HepG2 (cell line): ENCODE measurements around the gene WDR93. TPM values are rescaled to one million over a fixed set of nuclear protein-coding genes. Genes with fewer than 3 reads are reported as not detected.
A peak's percentile ranks its signal among the peaks of the same experiment; 100 is the strongest.

Source experiments
- FOXK2 ChIP-seq: fragments of 450-650 bp; IDR thresholded peaks from 2 replicates; pipeline ENCODE4 v1.6.1; 2016
- GPBP1L1 ChIP-seq: sonication (generic); formaldehyde crosslinking; IDR thresholded peaks from 2 replicates; pipeline ENCODE4 v1.5.0; 2020; ENCODE audit warnings: mild to moderate bottlenecking, missing genetic modification reagents
- NR1H2 ChIP-seq: sonication (generic); formaldehyde crosslinking; IDR thresholded peaks from 2 replicates; pipeline ENCODE4 v1.8.1; 2022; ENCODE audit warnings: low read depth, missing genetic modification reagents, borderline replicate concordance
- POLR2G ChIP-seq: fragments of 200-400 bp; formaldehyde crosslinking; IDR thresholded peaks from 2 replicates; pipeline ENCODE4 v1.6.1; 2018; ENCODE audit warnings: mild to moderate bottlenecking, low read depth, low read length, moderate library complexity
- ZNF652 ChIP-seq: IDR thresholded peaks from 2 replicates; pipeline ENCODE4 v1.6.1; 2016; ENCODE audit warnings: low read depth, borderline replicate concordance
- polyA plus RNA-seq, 8 experiments: library from polyadenylated mRNA; depleted of rRNA in 3 of 8; stranded (reverse) in 7 of 8; unstranded in 1 of 8; fragments of >200 nt; fragmentation: Illumina TruSeq in 4 of 8; extraction: Trizol in 4 of 8; gene quantifications; 2 replicates each; pipeline versions ENCODE4 v1.2.1 to v1.2.3, GENCODE V29; 2011 to 2016; ENCODE audit warnings: low read depth in 4 of 8, missing spikeins in 1 of 8, mixed read lengths in 1 of 8; ENCODE audit not compliant: insufficient read depth in 1 of 8
- total RNA-seq, 5 experiments: library from RNA; depleted of rRNA; stranded (reverse); fragments of >200 nt; fragmentation: Illumina TruSeq; extraction: Trizol; gene quantifications; 2 replicates each; pipeline ENCODE4 v1.2.3, GENCODE V29; 2016; ENCODE audit warnings: low read depth in 1 of 5
- TF ChIP-seq, protein P1 (sequence below): sonication (generic); formaldehyde crosslinking; IDR thresholded peaks from 2 replicates; pipeline ENCODE4 v1.5.0; 2020; ENCODE audit warnings: missing genetic modification reagents, mild to moderate bottlenecking, borderline replicate concordance
- TF ChIP-seq, protein P2 (sequence below): sonication (generic); formaldehyde crosslinking; IDR thresholded peaks from 2 replicates; pipeline ENCODE4 v1.5.0; 2020; ENCODE audit warnings: mild to moderate bottlenecking, missing genetic modification reagents

Gene WDR93
- total and polyA plus RNA-seq, 2 of the 13 experiments (the other 11 are each of a cell fraction or from before 2014, with no cell fraction given) = 0.07 TPM; not detected in 1

- TF ChIP-seq, protein P1, sequence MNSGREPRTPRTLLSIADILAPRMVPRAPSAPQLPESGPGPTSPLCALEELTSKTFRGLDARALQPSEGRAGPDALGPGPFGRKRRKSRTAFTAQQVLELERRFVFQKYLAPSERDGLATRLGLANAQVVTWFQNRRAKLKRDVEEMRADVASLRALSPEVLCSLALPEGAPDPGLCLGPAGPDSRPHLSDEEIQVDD (CRISPR knock-in tag) = no peak
- TF ChIP-seq, protein P2, sequence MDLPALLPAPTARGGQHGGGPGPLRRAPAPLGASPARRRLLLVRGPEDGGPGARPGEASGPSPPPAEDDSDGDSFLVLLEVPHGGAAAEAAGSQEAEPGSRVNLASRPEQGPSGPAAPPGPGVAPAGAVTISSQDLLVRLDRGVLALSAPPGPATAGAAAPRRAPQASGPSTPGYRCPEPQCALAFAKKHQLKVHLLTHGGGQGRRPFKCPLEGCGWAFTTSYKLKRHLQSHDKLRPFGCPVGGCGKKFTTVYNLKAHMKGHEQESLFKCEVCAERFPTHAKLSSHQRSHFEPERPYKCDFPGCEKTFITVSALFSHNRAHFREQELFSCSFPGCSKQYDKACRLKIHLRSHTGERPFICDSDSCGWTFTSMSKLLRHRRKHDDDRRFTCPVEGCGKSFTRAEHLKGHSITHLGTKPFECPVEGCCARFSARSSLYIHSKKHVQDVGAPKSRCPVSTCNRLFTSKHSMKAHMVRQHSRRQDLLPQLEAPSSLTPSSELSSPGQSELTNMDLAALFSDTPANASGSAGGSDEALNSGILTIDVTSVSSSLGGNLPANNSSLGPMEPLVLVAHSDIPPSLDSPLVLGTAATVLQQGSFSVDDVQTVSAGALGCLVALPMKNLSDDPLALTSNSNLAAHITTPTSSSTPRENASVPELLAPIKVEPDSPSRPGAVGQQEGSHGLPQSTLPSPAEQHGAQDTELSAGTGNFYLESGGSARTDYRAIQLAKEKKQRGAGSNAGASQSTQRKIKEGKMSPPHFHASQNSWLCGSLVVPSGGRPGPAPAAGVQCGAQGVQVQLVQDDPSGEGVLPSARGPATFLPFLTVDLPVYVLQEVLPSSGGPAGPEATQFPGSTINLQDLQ (CRISPR knock-in tag) = no peak
- TF ChIP-seq POLR2G (0 out of 2 replicates have a peak, but pooled peaks have one; percentile 35), NR1H2 (CRISPR knock-in tag) (no peak), FOXK2 (no peak), ZNF652 (CRISPR knock-in tag) (no peak), GPBP1L1 (CRISPR knock-in tag) (no peak)
Measured at GRCh38 chr15:89750560-89751542, 60.2 kb downstream of the WDR93 start, which contains the start of gene MESP1 (continued).
